AG10803 (cell line): ENCODE measurements around the gene GCDH.
"Not testable (repeated sequence)": the region's sequence is repeated elsewhere in the genome, so short reads cannot be mapped to it uniquely, and the experiment has no call there.

ENCODE experiments used
- DNase-seq: peaks from one replicate; pipeline ENCODE4 v3.0.0; 2010; ENCODE audit warnings: low read depth
- H3K4me3 ChIP-seq: 2 replicates; pipeline ENCODE4 v1.5.1; 2011; ENCODE audit warnings: mild to moderate bottlenecking, low read length, control low read depth
- TF ChIP-seq, protein P1 (sequence below): conservative IDR thresholded peaks from 2 replicates; pipeline ENCODE4 v1.5.1; 2011; ENCODE audit warnings: mild to moderate bottlenecking, low read length, control low read depth, inconsistent platforms

GCDH gene

GRCh38 chr19:12884926-12885748, 5.8 kb upstream of the GCDH start:
- DNase-seq = peak; percentile 36
- TF ChIP-seq, protein P1, sequence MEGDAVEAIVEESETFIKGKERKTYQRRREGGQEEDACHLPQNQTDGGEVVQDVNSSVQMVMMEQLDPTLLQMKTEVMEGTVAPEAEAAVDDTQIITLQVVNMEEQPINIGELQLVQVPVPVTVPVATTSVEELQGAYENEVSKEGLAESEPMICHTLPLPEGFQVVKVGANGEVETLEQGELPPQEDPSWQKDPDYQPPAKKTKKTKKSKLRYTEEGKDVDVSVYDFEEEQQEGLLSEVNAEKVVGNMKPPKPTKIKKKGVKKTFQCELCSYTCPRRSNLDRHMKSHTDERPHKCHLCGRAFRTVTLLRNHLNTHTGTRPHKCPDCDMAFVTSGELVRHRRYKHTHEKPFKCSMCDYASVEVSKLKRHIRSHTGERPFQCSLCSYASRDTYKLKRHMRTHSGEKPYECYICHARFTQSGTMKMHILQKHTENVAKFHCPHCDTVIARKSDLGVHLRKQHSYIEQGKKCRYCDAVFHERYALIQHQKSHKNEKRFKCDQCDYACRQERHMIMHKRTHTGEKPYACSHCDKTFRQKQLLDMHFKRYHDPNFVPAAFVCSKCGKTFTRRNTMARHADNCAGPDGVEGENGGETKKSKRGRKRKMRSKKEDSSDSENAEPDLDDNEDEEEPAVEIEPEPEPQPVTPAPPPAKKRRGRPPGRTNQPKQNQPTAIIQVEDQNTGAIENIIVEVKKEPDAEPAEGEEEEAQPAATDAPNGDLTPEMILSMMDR = peak; percentile 46
- peak overlapping the region; percentile 30 for H3K4me3 ChIP-seq

DNA sequence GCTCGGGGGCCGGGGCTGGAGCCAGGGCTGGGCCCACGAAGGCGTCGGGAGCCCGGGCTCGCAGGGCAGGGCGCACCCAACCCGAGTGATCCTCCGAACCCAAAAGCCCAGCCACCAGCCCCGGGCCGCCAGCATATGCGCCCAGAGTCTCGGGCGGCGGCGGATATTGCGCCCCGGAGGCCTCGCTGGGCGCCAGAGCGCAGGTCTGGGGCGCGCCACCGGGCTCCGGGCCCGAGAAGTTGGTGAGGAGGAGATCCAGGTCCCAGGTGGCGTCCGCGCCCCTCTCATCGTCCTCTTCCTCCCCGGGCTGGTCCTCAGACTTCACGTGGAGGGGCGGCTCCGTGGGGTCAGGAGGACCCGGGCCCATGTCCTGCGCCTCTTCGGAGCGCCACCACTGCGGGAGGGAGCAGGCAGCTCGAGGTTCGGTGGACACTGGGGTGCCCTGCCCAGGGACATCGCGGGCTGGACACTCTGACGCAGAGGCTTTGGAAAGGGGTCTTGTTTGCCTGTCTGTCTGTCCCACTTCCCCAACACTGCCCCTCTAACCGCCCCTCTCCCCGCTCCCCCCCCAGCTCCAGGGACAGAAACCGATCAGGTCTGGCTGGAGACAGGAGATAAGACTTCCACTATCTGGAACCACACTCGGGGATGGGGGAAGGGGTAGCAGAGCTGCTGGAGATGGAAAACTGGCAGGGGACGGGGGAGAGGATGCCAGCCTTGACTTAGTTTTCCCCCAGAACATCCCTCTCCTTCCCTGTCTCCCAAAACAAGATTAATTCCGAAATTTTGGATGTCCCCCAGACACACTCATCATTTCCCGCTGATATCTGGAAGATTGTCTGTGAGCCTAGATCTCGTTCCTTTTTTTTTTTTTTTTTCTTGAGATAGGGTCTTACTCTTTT, 5.0 kb upstream of the GCDH start:
- TF ChIP-seq, protein P1 = no peak
- DNase-seq = no peak
- no peak overlapping the region for H3K4me3 ChIP-seq

GRCh38 chr19:12886651-12886968, 4.3 kb upstream of the GCDH start:
- DNase-seq = no peak
- TF ChIP-seq, protein P1 = no peak
- H3K4me3 ChIP-seq = no peak overlapping the region

GRCh38 chr19:12886969-12887747, 3.8 kb upstream of the GCDH start, which contains the start of gene KLF1:
TSS of gene KLF1 (minus strand) at chr19:12887201. CDS start at chr19:12887140, 61 bp downstream.
- TF ChIP-seq, protein P1 = no peak
- no peak within 1 kb of the TSS for H3K4me3 ChIP-seq
- no peak for DNase-seq

GRCh38 chr19:12888006-12888603, 2.9 kb upstream of the GCDH start:
- no peak overlapping the region for H3K4me3 ChIP-seq
- TF ChIP-seq, protein P1 = no peak
- DNase-seq = no peak

DNA sequence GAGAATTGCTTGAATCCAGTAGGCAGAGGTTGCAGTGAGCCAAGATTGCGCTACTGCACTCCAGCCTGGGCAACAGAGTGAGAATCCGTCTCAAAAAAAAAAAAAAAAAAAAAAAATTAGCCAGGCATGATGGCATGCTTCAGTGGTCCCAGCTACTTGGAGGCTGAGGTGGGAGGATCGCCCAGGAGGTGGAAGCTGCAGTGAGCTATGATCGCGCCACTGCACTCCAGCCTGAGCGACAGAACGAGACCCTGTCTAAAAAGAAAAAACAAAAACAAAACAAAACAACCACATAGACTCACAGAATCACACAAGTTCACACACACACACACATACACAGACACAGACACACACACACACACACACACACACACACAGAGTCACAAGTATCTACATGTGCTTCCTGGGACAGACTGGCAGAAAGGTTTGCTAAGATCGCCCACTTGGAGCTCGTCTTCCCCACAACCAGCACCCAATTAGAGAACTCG, 617 bp upstream of the GCDH start:
- H3K4me3 ChIP-seq = peak overlapping the region; percentile 40; the same call in 1 of the 2 replicates
- not testable (repeated sequence) for DNase-seq
